ENCODE results near the gene SLC16A13.
"Not testable (repeated sequence)": the region's sequence is repeated elsewhere in the genome, so short reads cannot be mapped to it uniquely, and the experiment has no call there.

SLC16A13 gene, protein sequence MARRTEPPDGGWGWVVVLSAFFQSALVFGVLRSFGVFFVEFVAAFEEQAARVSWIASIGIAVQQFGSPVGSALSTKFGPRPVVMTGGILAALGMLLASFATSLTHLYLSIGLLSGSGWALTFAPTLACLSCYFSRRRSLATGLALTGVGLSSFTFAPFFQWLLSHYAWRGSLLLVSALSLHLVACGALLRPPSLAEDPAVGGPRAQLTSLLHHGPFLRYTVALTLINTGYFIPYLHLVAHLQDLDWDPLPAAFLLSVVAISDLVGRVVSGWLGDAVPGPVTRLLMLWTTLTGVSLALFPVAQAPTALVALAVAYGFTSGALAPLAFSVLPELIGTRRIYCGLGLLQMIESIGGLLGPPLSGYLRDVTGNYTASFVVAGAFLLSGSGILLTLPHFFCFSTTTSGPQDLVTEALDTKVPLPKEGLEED

DNA sequence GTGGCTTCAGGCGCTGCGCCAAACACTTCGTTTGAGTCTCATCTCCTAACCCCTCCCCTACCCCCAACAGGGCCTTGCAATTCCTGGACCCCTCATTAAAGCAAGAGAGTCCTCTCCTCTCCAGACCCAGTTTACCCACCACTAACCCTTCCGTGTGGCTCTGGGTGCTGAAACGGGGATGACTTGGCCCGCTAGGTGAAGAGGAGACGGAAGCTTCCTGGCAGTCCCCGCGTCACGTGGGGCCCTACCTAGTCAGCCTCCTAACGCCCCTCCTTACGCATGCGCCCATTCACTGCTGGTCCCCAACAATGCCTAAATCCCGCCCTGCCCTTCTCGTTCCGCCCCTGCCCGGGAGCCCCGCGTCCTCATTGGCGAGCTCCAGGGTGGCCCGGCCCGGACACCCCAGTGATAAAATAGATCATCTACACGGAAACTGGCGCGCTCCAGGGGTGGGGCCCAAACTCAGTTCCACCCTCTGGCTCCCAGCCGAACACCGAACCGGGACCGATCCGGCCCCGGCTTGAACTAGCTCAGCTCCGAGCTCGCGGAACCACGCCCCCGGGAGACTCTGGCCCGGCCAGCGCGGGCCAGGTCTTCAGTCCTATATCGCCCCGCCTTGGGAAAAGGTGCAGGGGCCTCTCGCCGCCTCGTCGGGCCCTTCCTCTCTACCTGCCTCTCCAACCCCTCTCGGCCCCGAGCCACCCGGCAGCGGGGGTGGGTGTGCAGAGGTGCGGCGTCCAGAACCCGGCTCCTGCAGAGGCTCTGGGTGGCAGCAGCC lies at the start of gene SLC16A13:
Gene SLC16A13, plus strand, starts transcription at position 425 of the 778 bp plus-strand sequence. CDS start 368 bp downstream, outside the sequence.
- peak; percentile 98 for DNase-seq (ENCODE audit: low spot score)

GRCh38 chr17:6986676-6987075 lies 49.1 kb upstream of the SLC16A13 start:
- DNase-seq (ENCODE audit: low spot score) = no peak

- no peak for DNase-seq (ENCODE audit: low spot score)
Observed at GRCh38 chr17:6989779-6990178, 46.0 kb upstream of the SLC16A13 start.

- DNase-seq (ENCODE audit: low spot score) = not testable (repeated sequence)
Observed at GRCh38 chr17:6993613-6994056, 42.2 kb upstream of the SLC16A13 start.

DNA sequence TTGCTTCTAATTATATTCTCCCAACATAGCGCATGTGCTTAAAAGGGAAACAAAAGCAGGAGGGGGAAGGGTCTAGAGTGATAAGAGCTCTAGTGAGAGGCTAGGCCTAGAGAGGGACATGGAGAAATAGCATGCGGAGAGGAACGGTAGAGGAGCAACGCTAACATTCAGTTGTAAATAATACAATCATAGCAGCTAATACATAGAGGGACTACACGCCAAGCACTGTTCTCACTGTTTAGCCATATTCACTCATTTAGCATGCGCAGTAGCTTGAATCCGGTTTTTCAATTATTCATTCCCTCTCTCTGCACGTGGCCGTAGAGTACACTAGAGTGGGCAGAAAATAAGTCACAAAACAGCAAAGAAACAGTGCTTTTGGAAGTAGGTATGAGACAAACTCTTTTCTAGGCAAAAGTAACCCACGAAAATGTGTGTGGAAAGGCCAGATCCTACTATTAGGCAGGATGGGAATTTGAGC lies 41.7 kb upstream of the SLC16A13 start:
- no peak for DNase-seq (ENCODE audit: low spot score)

- no peak for DNase-seq (ENCODE audit: low spot score)
Observed at GRCh38 chr17:6994666-6995256, 41.1 kb upstream of the SLC16A13 start.

- DNase-seq (ENCODE audit: low spot score) = no peak
Observed at GRCh38 chr17:6995500-6996255, 40.1 kb upstream of the SLC16A13 start, which contains the start of gene ALOX12. Gene ALOX12 (plus strand): TSS chr17:6996049. CDS start chr17:6996118, 69 bp downstream.

GRCh38 chr17:6996256-6997011 lies 39.4 kb upstream of the SLC16A13 start:
- no peak for DNase-seq (ENCODE audit: low spot score)

- DNase-seq (ENCODE audit: low spot score) = no peak
Observed at GRCh38 chr17:6997171-6997570, 38.6 kb upstream of the SLC16A13 start.

DNA sequence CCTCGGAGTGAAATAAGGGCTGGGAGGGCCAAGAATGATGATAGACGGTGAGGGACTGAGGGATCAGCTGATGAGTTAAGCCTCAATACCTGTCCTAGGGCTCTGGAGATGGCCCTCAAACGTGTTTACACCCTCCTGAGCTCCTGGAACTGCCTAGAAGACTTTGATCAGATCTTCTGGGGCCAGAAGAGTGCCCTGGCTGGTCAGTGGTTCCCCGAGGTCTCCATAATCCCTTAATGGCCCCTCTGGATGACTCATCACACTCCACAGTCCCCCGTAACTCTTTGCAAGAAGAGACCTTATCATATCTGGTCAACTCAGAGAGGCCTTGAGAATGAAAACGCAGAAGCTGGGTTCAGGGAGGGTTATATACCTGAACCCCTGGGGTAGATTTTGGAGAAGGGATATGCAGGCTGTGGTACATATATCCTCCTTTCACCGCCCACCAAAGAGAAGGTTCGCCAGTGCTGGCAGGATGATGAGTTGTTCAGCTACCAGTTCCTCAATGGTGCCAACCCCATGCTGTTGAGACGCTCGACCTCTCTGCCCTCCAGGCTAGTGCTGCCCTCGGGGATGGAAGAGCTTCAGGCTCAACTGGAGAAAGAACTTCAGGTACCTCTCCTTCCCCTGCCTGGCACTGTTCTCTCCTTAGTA lies 36.8 kb upstream of the SLC16A13 start:
- no peak for DNase-seq (ENCODE audit: low spot score)

- DNase-seq (ENCODE audit: low spot score) = no peak
Observed at GRCh38 chr17:7001318-7001961, 34.4 kb upstream of the SLC16A13 start.

DNA sequence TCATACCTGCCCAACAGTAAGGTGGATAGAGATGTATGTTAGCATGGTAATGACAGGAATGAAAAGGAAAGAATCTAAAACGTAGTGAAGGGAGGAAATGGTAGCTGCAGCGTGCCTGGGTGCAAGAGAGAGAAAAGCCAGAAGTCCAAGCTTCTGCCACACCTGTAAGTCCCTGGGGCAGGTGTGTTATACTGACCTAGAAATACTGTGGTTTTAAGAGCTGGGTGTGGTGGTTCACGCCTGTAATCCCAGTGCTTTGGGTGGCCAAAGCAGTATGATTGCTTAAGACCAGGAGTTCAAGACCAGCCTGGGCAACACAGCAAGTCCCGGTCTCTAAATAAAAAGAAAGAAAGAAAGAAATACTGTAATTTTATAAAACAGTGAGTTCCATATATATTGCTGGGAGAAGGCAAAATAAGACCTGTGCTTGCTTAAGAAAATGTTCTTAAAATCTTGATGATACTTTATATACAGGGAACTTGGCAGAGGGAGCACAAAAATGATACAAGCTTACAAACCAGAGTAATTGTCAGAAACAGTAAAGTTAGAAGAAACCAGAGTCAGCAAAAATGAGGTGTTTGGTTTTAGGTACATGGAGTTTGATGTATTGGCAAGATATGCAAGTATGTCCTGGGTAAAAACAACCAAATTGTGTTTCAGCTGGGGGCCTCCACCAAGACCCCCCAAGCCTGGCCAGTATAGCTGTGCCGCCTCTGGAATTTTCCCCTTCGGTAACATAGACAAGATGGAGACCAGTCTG lies 33.3 kb upstream of the SLC16A13 start:
- no peak for DNase-seq (ENCODE audit: low spot score)

GRCh38 chr17:7003745-7004144 lies 32.1 kb upstream of the SLC16A13 start:
- no peak for DNase-seq (ENCODE audit: low spot score)

DNA sequence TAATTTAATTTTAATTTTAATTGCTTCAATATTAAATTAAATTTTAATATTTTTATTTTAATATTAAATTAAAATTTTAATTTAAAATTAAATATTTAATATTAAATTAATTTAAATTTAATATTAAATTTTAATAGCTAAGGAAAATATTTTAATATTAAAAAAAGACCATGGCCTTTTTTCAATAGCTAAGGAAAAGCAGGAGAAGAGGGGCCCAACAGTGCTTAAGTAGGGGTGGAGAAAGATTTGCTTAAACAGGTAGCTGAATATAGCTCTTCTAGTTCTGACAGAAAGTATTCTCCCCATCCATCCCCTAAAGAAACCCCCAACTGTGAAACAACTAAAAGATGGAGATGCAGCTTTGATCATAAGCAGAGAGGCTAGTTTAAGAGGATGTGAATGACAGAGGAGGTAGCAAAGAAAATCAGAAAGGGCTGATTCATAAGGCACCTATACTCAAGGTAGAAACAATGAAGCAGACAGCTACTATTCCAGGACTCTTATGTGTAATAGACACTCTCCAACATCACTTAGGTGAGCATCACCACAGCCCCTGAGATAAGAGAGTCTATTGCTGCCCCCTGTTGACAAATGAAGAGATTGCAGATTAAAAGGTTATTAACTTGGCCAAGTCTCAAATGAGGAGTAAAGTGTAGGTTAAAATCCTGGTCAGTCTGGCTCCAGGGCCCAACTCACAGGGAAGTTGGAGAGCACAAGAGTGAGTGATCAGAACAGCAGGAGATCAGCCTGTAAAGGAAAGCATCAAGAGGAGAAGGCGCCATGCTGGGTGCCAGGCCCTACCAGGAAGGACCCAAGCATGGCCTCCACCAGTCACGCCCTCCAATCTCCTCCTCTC lies 31.2 kb upstream of the SLC16A13 start:
- DNase-seq (ENCODE audit: low spot score) = peak; percentile 73

GRCh38 chr17:7005716-7006115 lies 30.1 kb upstream of the SLC16A13 start:
- DNase-seq (ENCODE audit: low spot score) = no peak

DNA sequence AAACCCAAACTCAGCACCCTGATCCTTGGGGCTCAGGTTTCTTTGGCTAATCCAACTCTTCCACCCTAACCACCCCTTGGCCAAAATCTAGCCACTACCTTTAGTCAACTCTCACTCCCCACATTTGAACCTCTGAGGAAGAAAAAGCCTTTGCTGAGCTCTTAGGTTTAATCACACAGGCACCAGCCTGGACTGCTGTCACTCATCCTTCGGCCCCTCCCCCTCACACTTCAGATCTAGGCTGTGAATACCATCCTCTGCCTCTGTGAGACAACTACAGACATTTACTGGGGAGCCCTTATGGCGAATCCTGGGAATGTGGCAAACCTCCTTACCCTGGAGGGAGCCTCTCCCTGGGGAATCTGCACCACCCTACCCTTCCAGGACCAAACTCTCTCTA lies 28.7 kb upstream of the SLC16A13 start:
- DNase-seq (ENCODE audit: low spot score) = no peak

DNA sequence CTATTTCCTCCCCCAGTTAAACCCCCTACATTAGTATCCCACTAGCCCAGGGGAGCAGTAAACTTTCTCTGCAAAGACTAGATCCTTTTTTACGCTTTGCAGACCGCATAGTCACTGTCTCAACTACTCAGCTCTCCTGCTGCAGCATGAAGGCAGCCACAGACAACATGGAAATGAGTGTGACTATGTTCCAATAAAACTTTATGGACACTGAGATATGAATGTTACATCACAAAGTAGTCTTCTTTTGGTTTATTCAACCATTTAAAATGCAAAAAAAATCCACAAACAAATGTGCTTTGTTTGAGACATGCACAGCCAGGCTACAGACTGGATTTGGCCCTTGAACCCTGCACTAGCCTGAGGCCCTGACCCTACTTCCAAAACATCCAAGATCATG lies 25.3 kb upstream of the SLC16A13 start:
- no peak for DNase-seq (ENCODE audit: low spot score)

DNA sequence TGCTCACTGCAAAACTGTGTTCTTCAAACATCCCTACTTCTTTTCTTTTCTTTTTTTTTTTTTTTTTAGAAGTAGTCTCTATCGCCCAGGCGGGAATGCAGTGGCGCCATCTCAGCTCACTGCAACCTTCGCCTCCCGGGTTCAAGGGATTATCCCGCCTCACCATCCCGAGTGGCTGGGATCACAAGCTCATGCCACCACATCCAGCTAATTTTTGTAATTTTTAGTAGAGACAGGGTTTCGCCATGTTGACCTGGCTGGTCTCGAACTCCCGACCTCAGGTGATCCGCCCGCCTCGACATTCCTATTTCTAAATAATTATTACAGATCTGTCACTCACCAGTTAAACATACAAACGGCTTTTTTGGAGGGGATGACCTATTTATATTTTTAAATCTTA lies 24.4 kb upstream of the SLC16A13 start:
- DNase-seq (ENCODE audit: low spot score) = no peak

All from HuH-7.5 (cell line).